Erythroblast (primary cell): ENCODE results near the gene NPM3.

Experiments used
- GATA1 ChIP-seq: IDR thresholded peaks from 2 replicates; pipeline ENCODE4 v1.6.1; 2011; ENCODE audit warnings: low read depth, mild to moderate bottlenecking, control low read depth, low read length, moderate library complexity
- POLR2A ChIP-seq: IDR thresholded peaks from 2 replicates; pipeline ENCODE4 v1.6.1; 2011; ENCODE audit warnings: mild to moderate bottlenecking, low read length

GRCh38 chr10:101732096-101732495 is 51.1 kb downstream of the NPM3 start:
- TF ChIP-seq POLR2A, result no peak
- no peak for TF ChIP-seq GATA1
